Measurements from ENCODE around the gene ITPR1. TPM values are rescaled to one million over a fixed set of nuclear protein-coding genes. Genes with fewer than 3 reads are reported as not detected.

The ITPR1 gene
- total RNA-seq, 1 donor: 16.4 TPM

GRCh38 chr3:4776399-4776979, 283.3 kb downstream of the ITPR1 start:
- no peak for DNase-seq (ENCODE audit: low read depth)
- no peak overlapping the region for H3K4me3 ChIP-seq (ENCODE audit: low read depth, low read length)
- TF ChIP-seq, protein P1, sequence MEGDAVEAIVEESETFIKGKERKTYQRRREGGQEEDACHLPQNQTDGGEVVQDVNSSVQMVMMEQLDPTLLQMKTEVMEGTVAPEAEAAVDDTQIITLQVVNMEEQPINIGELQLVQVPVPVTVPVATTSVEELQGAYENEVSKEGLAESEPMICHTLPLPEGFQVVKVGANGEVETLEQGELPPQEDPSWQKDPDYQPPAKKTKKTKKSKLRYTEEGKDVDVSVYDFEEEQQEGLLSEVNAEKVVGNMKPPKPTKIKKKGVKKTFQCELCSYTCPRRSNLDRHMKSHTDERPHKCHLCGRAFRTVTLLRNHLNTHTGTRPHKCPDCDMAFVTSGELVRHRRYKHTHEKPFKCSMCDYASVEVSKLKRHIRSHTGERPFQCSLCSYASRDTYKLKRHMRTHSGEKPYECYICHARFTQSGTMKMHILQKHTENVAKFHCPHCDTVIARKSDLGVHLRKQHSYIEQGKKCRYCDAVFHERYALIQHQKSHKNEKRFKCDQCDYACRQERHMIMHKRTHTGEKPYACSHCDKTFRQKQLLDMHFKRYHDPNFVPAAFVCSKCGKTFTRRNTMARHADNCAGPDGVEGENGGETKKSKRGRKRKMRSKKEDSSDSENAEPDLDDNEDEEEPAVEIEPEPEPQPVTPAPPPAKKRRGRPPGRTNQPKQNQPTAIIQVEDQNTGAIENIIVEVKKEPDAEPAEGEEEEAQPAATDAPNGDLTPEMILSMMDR (IDR thresholded peaks at IDR 0.05; ENCODE audit: insufficient read depth, low read depth, low read length): no peak

DNA sequence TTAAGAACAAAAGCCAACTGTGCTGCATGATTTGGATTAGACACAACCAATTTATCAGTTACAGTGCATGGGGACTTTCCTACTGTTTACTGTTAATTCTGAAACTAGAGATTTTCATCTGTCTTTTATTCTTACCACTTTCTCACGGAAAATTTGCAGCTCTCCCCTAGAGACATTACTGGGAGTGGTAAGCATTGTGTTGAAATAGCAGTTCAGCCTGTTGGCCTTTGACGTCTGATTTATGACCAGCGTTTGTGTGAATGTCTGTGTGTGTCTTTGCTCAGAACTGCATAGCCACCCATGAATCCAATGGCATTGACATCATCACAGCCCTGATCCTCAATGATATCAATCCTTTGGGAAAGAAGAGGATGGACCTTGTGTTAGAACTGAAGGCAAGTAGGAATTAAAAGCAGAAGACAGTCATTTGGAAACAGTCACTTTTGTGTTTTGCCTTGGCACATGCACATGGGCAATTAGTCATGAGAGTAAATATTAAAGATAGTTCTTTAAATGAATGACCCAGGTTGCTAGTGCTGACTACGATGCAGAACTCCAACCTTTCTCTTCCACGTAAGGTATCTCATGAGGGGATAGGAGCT, 283.9 kb downstream of the ITPR1 start:
- no peak overlapping the region for H3K4me3 ChIP-seq (ENCODE audit: low read depth, low read length)
- peak; percentile 92 for DNase-seq (ENCODE audit: low read depth)
- TF ChIP-seq, protein P1 (IDR thresholded peaks at IDR 0.05; ENCODE audit: insufficient read depth, low read depth, low read length): no peak

- TF ChIP-seq, protein P1 (IDR thresholded peaks at IDR 0.05; ENCODE audit: insufficient read depth, low read depth, low read length): no peak
- no peak for DNase-seq (ENCODE audit: low read depth)
- no peak overlapping the region for H3K4me3 ChIP-seq (ENCODE audit: low read depth, low read length)
These were observed 285.0 kb downstream of the ITPR1 start for GRCh38 chr3:4778119-4778518.

GRCh38 chr3:4778740-4779139, 285.6 kb downstream of the ITPR1 start:
- H3K4me3 ChIP-seq (ENCODE audit: low read depth, low read length): no peak overlapping the region
- DNase-seq (ENCODE audit: low read depth): no peak
- TF ChIP-seq, protein P1 (IDR thresholded peaks at IDR 0.05; ENCODE audit: insufficient read depth, low read depth, low read length): no peak

- peak; percentile 4 for DNase-seq (ENCODE audit: low read depth)
- no peak overlapping the region for H3K4me3 ChIP-seq (ENCODE audit: low read depth, low read length)
- TF ChIP-seq, protein P1 (IDR thresholded peaks at IDR 0.05; ENCODE audit: insufficient read depth, low read depth, low read length): no peak
These were observed 287.4 kb downstream of the ITPR1 start for GRCh38 chr3:4780545-4780957.

GRCh38 chr3:4782095-4782494, 288.9 kb downstream of the ITPR1 start:
- no peak for DNase-seq (ENCODE audit: low read depth)
- TF ChIP-seq, protein P1 (IDR thresholded peaks at IDR 0.05; ENCODE audit: insufficient read depth, low read depth, low read length): no peak
- H3K4me3 ChIP-seq (ENCODE audit: low read depth, low read length): no peak overlapping the region

DNA sequence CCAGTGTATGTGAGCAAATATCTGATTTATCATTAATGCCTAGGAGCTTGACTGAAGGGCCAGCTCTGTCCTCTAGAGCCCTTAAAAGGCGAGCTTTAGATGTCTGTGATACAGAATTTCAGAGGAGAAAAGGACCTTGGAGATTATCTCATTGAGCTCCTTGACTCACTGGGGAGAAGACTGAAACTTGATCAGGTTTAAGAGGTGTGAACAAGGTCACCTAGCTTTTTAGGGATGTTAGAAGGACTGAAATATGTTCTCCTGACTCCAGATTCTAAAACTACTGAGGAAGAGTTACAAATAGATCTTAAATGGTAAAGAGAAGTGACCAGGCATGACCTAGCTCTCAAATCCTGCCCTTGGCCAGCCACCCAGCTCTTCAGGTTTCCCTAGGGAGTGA, 292.4 kb downstream of the ITPR1 start:
- DNase-seq (ENCODE audit: low read depth): no peak
- TF ChIP-seq, protein P1 (IDR thresholded peaks at IDR 0.05; ENCODE audit: insufficient read depth, low read depth, low read length): no peak
- no peak overlapping the region for H3K4me3 ChIP-seq (ENCODE audit: low read depth, low read length)

All from fibroblast of villous mesenchyme (primary cell).